ENCODE results near the gene TCN1. TPM values are rescaled to one million over a fixed set of nuclear protein-coding genes. Genes with fewer than 3 reads are reported as not detected.
"Not testable (repeated sequence)": the region's sequence is repeated elsewhere in the genome, so short reads cannot be mapped to it uniquely, and the experiment has no call there.

The TCN1 gene
- not detected for total RNA-seq

DNA sequence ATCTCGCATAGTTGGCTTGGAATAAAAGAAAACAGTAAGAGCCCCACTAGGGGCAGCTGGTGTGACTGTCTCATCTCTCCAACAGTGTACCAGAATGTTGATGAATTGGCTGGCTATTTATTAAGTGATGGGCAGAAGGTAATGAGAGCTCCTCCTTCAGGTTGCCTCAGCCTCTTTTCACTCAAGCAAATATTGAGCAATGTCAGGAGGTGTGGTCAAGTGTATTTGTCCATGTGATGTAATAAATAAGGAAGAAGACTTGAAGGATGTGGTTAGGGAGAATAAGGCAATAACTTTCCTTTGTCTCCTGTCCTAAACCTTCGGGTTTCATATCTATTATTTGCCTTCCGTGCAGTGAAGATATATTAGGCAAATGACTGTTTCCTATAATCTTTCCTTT, at the start of gene TCN1:
Gene TCN1 (minus strand): TSS at position 91 of the 400 bp plus-strand sequence. CDS start 17 bp downstream, at position 74.
- WGBS, 2 donors = 80 to 86% methylated on average over 3 of the region's 3 CpGs
- no peaks in the 10 kb centered on the region for H3K36me3 ChIP-seq
- no peak for TF ChIP-seq CTCF (IDR thresholded peaks at IDR 0.05)
- no peak for TF ChIP-seq POLR2A (IDR thresholded peaks at IDR 0.05)
- H3K27me3 ChIP-seq = no peaks in the 10 kb centered on the region
- H3K27ac ChIP-seq = no peak within 1 kb of the TSS
- H3K4me1 ChIP-seq = no peaks in the 10 kb centered on the region
- no peak for DNase-seq
- no peak within 1 kb of the TSS for H3K4me3 ChIP-seq (replicated peaks in 1 of 3)
- intact Hi-C loops (cut with DNase I) = no loop called here
- no peaks in the 10 kb centered on the region for H3K9me3 ChIP-seq

DNA sequence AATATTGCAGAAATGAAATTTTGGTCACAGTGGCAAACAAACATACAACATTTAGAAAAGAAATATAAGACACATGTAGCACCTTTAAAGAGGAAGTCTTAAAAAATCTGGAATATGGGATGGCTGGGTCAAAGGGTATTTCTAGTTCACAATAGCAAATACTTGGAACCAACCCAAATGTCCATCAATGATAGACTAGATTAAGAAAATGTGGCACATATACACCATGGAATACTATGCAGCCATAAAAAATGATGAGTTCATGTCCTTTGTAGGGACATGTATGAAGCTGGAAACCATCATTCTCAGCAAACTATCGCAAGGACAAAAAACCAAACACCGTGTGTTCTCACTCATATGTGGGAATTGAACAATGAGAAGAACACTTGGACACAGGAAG, 37.3 kb upstream of the TCN1 start:
- H3K27me3 ChIP-seq; H3K4me1 ChIP-seq; H3K27ac ChIP-seq; H3K4me3 ChIP-seq (replicated peaks in 1 of 3); H3K9me3 ChIP-seq; H3K36me3 ChIP-seq; DNase-seq; intact Hi-C loops (cut with DNase I): not testable (repeated sequence)
- 91 to 97% methylated on average over 2 of the region's 2 CpGs for WGBS, 2 donors

DNA sequence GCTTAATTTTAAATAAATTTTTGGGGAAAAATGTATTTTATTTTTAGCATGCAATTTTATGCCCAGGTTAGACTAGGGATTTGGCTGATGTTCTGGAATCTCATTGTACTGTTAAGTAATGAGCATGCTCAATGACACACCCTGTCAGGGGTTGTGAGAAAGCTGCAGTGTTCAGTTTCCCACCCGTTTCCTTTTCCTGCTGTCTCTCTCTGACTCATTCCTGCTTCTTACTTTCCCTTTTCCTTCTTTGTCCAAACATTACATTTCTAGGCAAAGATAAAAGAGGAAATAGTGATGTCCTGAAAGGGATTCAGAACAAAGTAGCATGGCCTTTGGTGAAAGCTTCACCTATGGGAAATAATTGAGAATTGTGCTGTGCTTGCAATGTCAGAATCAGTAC, 35.0 kb upstream of the TCN1 start:
- TF ChIP-seq CTCF (IDR thresholded peaks at IDR 0.05) = no peak
- TF ChIP-seq POLR2A (IDR thresholded peaks at IDR 0.05) = no peak
- H3K27ac ChIP-seq = no peak overlapping the region
- no peaks in the 10 kb centered on the region for H3K9me3 ChIP-seq
- no peaks in the 10 kb centered on the region for H3K27me3 ChIP-seq
- 26 to 61% methylated on average over 1 of the region's 1 CpG for WGBS, 2 donors
- DNase-seq = no peak
- H3K4me1 ChIP-seq = no peaks in the 10 kb centered on the region
- no peaks in the 10 kb centered on the region for H3K36me3 ChIP-seq
- intact Hi-C loops (cut with DNase I) = no loop called here
- no peak overlapping the region for H3K4me3 ChIP-seq (replicated peaks in 1 of 3)

GRCh38 chr11:59900366-59901126, 34.3 kb upstream of the TCN1 start:
- Histone ChIP-seq H3K27me3 (no peaks in the 10 kb centered on the region), H3K9me3 (no peaks in the 10 kb centered on the region), H3K27ac (no peak overlapping the region), H3K36me3 (no peaks in the 10 kb centered on the region), H3K4me3 (replicated peaks in 1 of 3) (no peak overlapping the region), H3K4me1 (no peaks in the 10 kb centered on the region)
- 74 to 84% methylated on average over 6 of the region's 6 CpGs for WGBS, 2 donors
- no peak for DNase-seq
- intact Hi-C loops (cut with DNase I) = no loop called here
- TF ChIP-seq CTCF (IDR thresholded peaks at IDR 0.05) = no peak
- TF ChIP-seq POLR2A (IDR thresholded peaks at IDR 0.05) = no peak

DNA sequence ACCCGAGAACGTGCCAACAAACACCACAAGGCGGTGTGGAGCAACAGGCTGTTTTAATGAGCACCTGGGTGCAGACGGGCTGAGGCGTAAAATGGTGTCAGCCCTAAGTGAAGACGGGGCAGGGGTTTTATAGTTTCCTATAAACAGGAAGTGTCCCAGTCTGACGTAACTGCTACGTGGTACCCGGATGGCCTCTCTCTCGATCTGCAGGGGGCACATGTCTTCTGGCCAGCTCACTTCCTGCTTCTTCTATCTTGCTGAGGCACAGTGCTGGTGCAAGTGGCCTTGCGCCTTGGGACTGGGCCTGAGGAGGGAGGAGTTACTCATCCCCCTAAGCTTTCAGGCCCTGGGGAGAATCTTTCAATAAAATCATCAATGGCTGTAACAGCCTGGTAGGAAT, 33.2 kb upstream of the TCN1 start:
- Histone ChIP-seq H3K27ac (no peak overlapping the region), H3K4me1 (no peaks in the 10 kb centered on the region), H3K36me3 (no peaks in the 10 kb centered on the region), H3K27me3 (no peaks in the 10 kb centered on the region), H3K4me3 (replicated peaks in 1 of 3) (no peak overlapping the region), H3K9me3 (no peaks in the 10 kb centered on the region)
- TF ChIP-seq POLR2A (IDR thresholded peaks at IDR 0.05) = no peak
- no peak for TF ChIP-seq CTCF (IDR thresholded peaks at IDR 0.05)
- no peak for DNase-seq
- 73 to 79% methylated on average over 11 of the region's 11 CpGs for WGBS, 2 donors
- intact Hi-C loops (cut with DNase I) = no loop called here
